Ishikawa (cell line): ENCODE measurements around the gene ACADM.

Source experiments
- CEBPB ChIP-seq: IDR thresholded peaks from 2 replicates; pipeline ENCODE4 v1.6.1; 2012
- CREB1 ChIP-seq: IDR thresholded peaks from 2 replicates; pipeline ENCODE4 v1.6.1; 2012; ENCODE audit warnings: low read depth
- EGR1 ChIP-seq: IDR thresholded peaks from 2 replicates; pipeline ENCODE4 v1.6.1; 2012
- EP300 ChIP-seq: IDR thresholded peaks from 2 replicates; pipeline ENCODE4 v1.6.1; 2012; ENCODE audit warnings: borderline replicate concordance
- FOXM1 ChIP-seq: IDR thresholded peaks from 2 replicates; pipeline ENCODE4 v1.6.1; 2012; ENCODE audit warnings: low read depth, borderline replicate concordance
- MAX ChIP-seq: IDR thresholded peaks from 2 replicates; pipeline ENCODE4 v1.6.1; 2012
- NFIC ChIP-seq: IDR thresholded peaks from 2 replicates; pipeline ENCODE4 v1.6.1; 2012
- RAD21 ChIP-seq: IDR thresholded peaks from 2 replicates; pipeline ENCODE4 v1.6.1; 2012; ENCODE audit warnings: low read depth
- TAF1 ChIP-seq: IDR thresholded peaks from 2 replicates; pipeline ENCODE4 v1.6.1; 2012; ENCODE audit warnings: low read depth, mild to moderate bottlenecking
- TCF12 ChIP-seq: IDR thresholded peaks from 2 replicates; pipeline ENCODE4 v1.6.1; 2012; ENCODE audit warnings: low read depth
- YY1 ChIP-seq: IDR thresholded peaks from 2 replicates; pipeline ENCODE4 v1.6.1; 2012; ENCODE audit warnings: low read depth
- ZBTB7A ChIP-seq: IDR thresholded peaks from 2 replicates; pipeline ENCODE4 v1.6.1; 2012; ENCODE audit warnings: low read depth
- TF ChIP-seq, protein P1 (sequence below): IDR thresholded peaks from 2 replicates; pipeline ENCODE4 v1.6.1; 2012; ENCODE audit warnings: low read depth, mild to moderate bottlenecking
- TF ChIP-seq, protein P2 (sequence below): IDR thresholded peaks from 2 replicates; pipeline ENCODE4 v1.6.1; 2012

DNA sequence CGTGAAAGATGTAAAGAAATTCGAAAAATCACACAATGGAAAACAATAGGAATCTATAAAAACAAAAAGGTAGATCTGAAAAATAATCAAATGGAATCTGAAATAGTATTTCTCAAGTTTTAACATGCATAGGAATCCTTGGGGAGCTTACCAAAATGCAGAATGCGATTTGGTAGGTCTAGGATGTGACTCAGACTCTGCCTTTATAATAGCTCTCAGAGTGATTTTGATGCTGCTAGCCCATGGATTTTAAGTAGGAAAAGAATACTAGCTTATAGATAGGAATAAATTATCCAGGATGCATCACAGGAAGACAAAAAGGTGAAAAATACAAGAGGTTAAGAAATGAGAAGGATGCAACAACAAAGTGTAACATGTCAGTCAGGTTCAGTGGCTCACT, 47.5 kb downstream of the ACADM start:
- TF ChIP-seq NFIC (no peak), CEBPB (no peak), YY1 (no peak), MAX (no peak), CREB1 (no peak), TCF12 (no peak), TAF1 (no peak), EGR1 (no peak), EP300 (no peak), FOXM1 (no peak), ZBTB7A (no peak), RAD21 (no peak)
- TF ChIP-seq, protein P1, sequence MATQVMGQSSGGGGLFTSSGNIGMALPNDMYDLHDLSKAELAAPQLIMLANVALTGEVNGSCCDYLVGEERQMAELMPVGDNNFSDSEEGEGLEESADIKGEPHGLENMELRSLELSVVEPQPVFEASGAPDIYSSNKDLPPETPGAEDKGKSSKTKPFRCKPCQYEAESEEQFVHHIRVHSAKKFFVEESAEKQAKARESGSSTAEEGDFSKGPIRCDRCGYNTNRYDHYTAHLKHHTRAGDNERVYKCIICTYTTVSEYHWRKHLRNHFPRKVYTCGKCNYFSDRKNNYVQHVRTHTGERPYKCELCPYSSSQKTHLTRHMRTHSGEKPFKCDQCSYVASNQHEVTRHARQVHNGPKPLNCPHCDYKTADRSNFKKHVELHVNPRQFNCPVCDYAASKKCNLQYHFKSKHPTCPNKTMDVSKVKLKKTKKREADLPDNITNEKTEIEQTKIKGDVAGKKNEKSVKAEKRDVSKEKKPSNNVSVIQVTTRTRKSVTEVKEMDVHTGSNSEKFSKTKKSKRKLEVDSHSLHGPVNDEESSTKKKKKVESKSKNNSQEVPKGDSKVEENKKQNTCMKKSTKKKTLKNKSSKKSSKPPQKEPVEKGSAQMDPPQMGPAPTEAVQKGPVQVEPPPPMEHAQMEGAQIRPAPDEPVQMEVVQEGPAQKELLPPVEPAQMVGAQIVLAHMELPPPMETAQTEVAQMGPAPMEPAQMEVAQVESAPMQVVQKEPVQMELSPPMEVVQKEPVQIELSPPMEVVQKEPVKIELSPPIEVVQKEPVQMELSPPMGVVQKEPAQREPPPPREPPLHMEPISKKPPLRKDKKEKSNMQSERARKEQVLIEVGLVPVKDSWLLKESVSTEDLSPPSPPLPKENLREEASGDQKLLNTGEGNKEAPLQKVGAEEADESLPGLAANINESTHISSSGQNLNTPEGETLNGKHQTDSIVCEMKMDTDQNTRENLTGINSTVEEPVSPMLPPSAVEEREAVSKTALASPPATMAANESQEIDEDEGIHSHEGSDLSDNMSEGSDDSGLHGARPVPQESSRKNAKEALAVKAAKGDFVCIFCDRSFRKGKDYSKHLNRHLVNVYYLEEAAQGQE: no peak
- TF ChIP-seq, protein P2, sequence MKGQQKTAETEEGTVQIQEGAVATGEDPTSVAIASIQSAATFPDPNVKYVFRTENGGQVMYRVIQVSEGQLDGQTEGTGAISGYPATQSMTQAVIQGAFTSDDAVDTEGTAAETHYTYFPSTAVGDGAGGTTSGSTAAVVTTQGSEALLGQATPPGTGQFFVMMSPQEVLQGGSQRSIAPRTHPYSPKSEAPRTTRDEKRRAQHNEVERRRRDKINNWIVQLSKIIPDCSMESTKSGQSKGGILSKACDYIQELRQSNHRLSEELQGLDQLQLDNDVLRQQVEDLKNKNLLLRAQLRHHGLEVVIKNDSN: no peak
